ENCODE data around the gene PPP2R2D. TPM values are rescaled to one million over a fixed set of nuclear protein-coding genes. Genes with fewer than 3 reads are reported as not detected.

The PPP2R2D gene
- total RNA-seq, 1 donor from 2014 or later, result 28.3 TPM

GRCh38 chr10:131865223-131865917 lies 35.4 kb upstream of the PPP2R2D start:
- DNase-seq (peak; percentile 40), ATAC-seq (no peak)
- intact Hi-C loops (cut with DNase I), result no loop called here
- H3K9me3 ChIP-seq, result no peaks in the 10 kb centered on the region
- no peak for TF ChIP-seq CTCF (IDR thresholded peaks at IDR 0.05)
- H3K4me1 ChIP-seq, result no peaks in the 10 kb centered on the region
- H3K36me3 ChIP-seq, result no peaks in the 10 kb centered on the region
- peaks cover 35% of the 10 kb centered on the region for H3K27me3 ChIP-seq
- no peak overlapping the region for H3K4me3 ChIP-seq
- H3K27ac ChIP-seq, result no peak overlapping the region

- intact Hi-C loops (cut with DNase I), result no loop called here
- H3K27me3 ChIP-seq, result peaks cover 32% of the 10 kb centered on the region
- ATAC-seq (no peak), DNase-seq (no peak)
- H3K4me1 ChIP-seq, result no peaks in the 10 kb centered on the region
- no peak overlapping the region for H3K4me3 ChIP-seq
- H3K36me3 ChIP-seq, result no peaks in the 10 kb centered on the region
- no peak for TF ChIP-seq CTCF (IDR thresholded peaks at IDR 0.05)
- no peak overlapping the region for H3K27ac ChIP-seq
- no peaks in the 10 kb centered on the region for H3K9me3 ChIP-seq
These were observed 34.1 kb upstream of the PPP2R2D start for GRCh38 chr10:131866673-131867072.

GRCh38 chr10:131868436-131868835 lies 32.4 kb upstream of the PPP2R2D start:
- no peaks in the 10 kb centered on the region for H3K4me1 ChIP-seq
- H3K36me3 ChIP-seq, result no peaks in the 10 kb centered on the region
- no peak overlapping the region for H3K27ac ChIP-seq
- H3K9me3 ChIP-seq, result no peaks in the 10 kb centered on the region
- TF ChIP-seq CTCF (IDR thresholded peaks at IDR 0.05), result no peak
- DNase-seq, result peak; percentile 34
- intact Hi-C loops (cut with DNase I), result no loop called here
- H3K27me3 ChIP-seq, result peaks cover 28% of the 10 kb centered on the region
- no peak overlapping the region for H3K4me3 ChIP-seq
- no peak for ATAC-seq

- no peak for TF ChIP-seq CTCF (IDR thresholded peaks at IDR 0.05)
- no peaks in the 10 kb centered on the region for H3K4me1 ChIP-seq
- H3K27me3 ChIP-seq, result peaks cover 37% of the 10 kb centered on the region
- H3K4me3 ChIP-seq, result no peak overlapping the region
- DNase-seq, result peak; percentile 43
- no peaks in the 10 kb centered on the region for H3K9me3 ChIP-seq
- ATAC-seq, result no peak
- intact Hi-C loops (cut with DNase I), result no loop called here
- H3K36me3 ChIP-seq, result no peaks in the 10 kb centered on the region
- no peak overlapping the region for H3K27ac ChIP-seq
These were observed 31.5 kb upstream of the PPP2R2D start for GRCh38 chr10:131869344-131869743.

- Histone ChIP-seq H3K9me3 (no peaks in the 10 kb centered on the region), H3K4me3 (no peak overlapping the region), H3K36me3 (no peaks in the 10 kb centered on the region), H3K27me3 (peaks cover 39% of the 10 kb centered on the region), H3K27ac (no peak overlapping the region), H3K4me1 (no peaks in the 10 kb centered on the region)
- DNase-seq (peak; percentile 49), ATAC-seq (no peak)
- intact Hi-C loops (cut with DNase I), result no loop called here
- no peak for TF ChIP-seq CTCF (IDR thresholded peaks at IDR 0.05)
These were observed 30.4 kb upstream of the PPP2R2D start for GRCh38 chr10:131870411-131870810.

All from upper lobe of right lung (tissue), 1 donor.